H1 (cell line): ENCODE results near the gene SLC34A1. TPM values are rescaled to one million over a fixed set of nuclear protein-coding genes. Genes with fewer than 3 reads are reported as not detected.

Experiments used
- CREB1 ChIP-seq: IDR thresholded peaks from 2 replicates; pipeline ENCODE4 v1.6.1; 2012; ENCODE audit warnings: inconsistent platforms
- E2F6 ChIP-seq: IDR thresholded peaks from 2 replicates; pipeline ENCODE4 v1.6.1; 2012; ENCODE audit warnings: inconsistent platforms
- KDM1A ChIP-seq: fragments of 200-600, 300-600 bp; sonication (generic); IDR thresholded peaks from 2 replicates; pipeline ENCODE4 v1.7.1; 2016; ENCODE audit warnings: mild to moderate bottlenecking, low read length, borderline replicate concordance
- SP1 ChIP-seq: IDR thresholded peaks from 2 replicates; pipeline ENCODE4 v1.6.1; 2011; ENCODE audit warnings: low read depth, low read length
- SRF ChIP-seq: IDR thresholded peaks from 2 replicates; pipeline ENCODE4 v1.6.1; 2011; ENCODE audit warnings: mild to moderate bottlenecking, low read depth, low read length, moderate library complexity
- polyA plus RNA-seq, 7 experiments: library from polyadenylated mRNA; depleted of rRNA in 3 of 7; stranded (reverse) in 5 of 7; unstranded in 2 of 7; fragments of >200 nt in 5 of 7; fragments of 200-250 nt in 2 of 7; gene quantifications; 1 replicate in 5 of 7; 2 replicates in 1 of 7; 4 replicates in 1 of 7; pipeline versions ENCODE4 v1.2.1 to v1.2.3, GENCODE V29; 2011 to 2013; ENCODE audit warnings: missing spikeins in 2 of 7, mixed read lengths in 2 of 7
- total RNA-seq: library from RNA; stranded (reverse); fragmentation: NEBNext Ultra II Directional; extraction: Animal tissue kit (Norgen Biotek cat#: 25700); gene quantifications from 2 replicates; pipeline ENCODE4 v1.2.1, GENCODE V29; 2021

SLC34A1 gene
- total and polyA plus RNA-seq, 2 of the 8 experiments (the other 6 are each of a cell fraction or from before 2014, with no cell fraction given): not detected

GRCh38 chr5:177357459-177358351 lies 26.5 kb upstream of the SLC34A1 start, which contains the start of gene RGS14 (continued):
- TF ChIP-seq SRF: no peak
- no peak for TF ChIP-seq E2F6
- no peak for TF ChIP-seq CREB1
- no peak for TF ChIP-seq SP1
- no peak for TF ChIP-seq KDM1A
- TF ChIP-seq, all 59 proteins: peak for 0
